K562 (cell line): ENCODE results near the gene WDR3. TPM values are rescaled to one million over a fixed set of nuclear protein-coding genes. Genes with fewer than 3 reads are reported as not detected.
A peak's percentile ranks its signal among the peaks of the same experiment; 100 is the strongest.

Experiments
- BRF1 ChIP-seq: IDR thresholded peaks from 3 replicates; pipeline ENCODE4 v1.6.1; 2011; ENCODE audit warnings: borderline replicate concordance, mild to moderate bottlenecking; ENCODE audit not compliant: insufficient read length; ENCODE audit errors: extremely low read depth
- CREB3L1 ChIP-seq: fragments of 450-650 bp; IDR thresholded peaks from 2 replicates; pipeline ENCODE4 v1.6.1; 2014; ENCODE audit warnings: low read depth, mild to moderate bottlenecking, moderate library complexity, borderline replicate concordance
- DNMT1 ChIP-seq: fragments of 450-650 bp; IDR thresholded peaks from 2 replicates; pipeline ENCODE4 v1.6.1; 2016; ENCODE audit warnings: antibody characterized with exemption, mild to moderate bottlenecking
- KAT2B ChIP-seq: IDR thresholded peaks from one replicate; pipeline ENCODE4 v1.6.1; 2012; ENCODE audit warnings: low read depth, mild to moderate bottlenecking, control low read depth, inconsistent platforms, low read length, moderate library complexity
- KDM2B ChIP-seq: fragments of 250-450 bp; sonication (Bioruptor Pico); IDR thresholded peaks from 2 replicates; pipeline ENCODE4 v1.8.0; 2021; ENCODE audit warnings: mild to moderate bottlenecking, moderate library complexity
- NBN ChIP-seq: fragments of 450-650 bp; IDR thresholded peaks from 2 replicates; pipeline ENCODE4 v1.6.1; 2016; ENCODE audit warnings: low read depth, mild to moderate bottlenecking
- RBM39 ChIP-seq: fragments of 200-400 bp; formaldehyde crosslinking; optimal IDR thresholded peaks from 2 replicates; pipeline ENCODE3; 2018; ENCODE audit warnings: low read depth, low read length
- RREB1 ChIP-seq: fragments of 250-450 bp; sonication (Bioruptor Pico); IDR thresholded peaks from 2 replicates; pipeline ENCODE4 v1.4.0; 2020
- TFAM ChIP-seq: fragments of 250-450 bp; sonication (Bioruptor Pico); conservative IDR thresholded peaks from 2 replicates; pipeline ENCODE4 v1.5.0; 2021; ENCODE audit warnings: mild to moderate bottlenecking, moderate library complexity
- ZC3H4 ChIP-seq: sonication (generic); formaldehyde crosslinking; IDR thresholded peaks from 2 replicates; pipeline ENCODE4 v1.9.0; 2021; ENCODE audit warnings: missing genetic modification reagents, borderline replicate concordance
- ZNF354B ChIP-seq: fragments of 250-450 bp; sonication (Bioruptor Pico); IDR thresholded peaks from 2 replicates; pipeline ENCODE4 v1.4.0; 2020
- ZNF407 ChIP-seq: fragments of 450-650 bp; IDR thresholded peaks from 2 replicates; pipeline ENCODE4 v1.6.1; 2016; ENCODE audit warnings: low read depth
- polyA plus RNA-seq, 8 experiments: library from polyadenylated mRNA; depleted of rRNA in 4 of 8; stranded (reverse) in 5 of 8; unstranded in 3 of 8; fragments of >200 nt; fragmentation: Nextera tagmentation in 2 of 8; fragmentation: Illumina TruSeq in 1 of 8; extraction: Ambion mirVana in 2 of 8; extraction: Trizol in 1 of 8; gene quantifications; 2 replicates each; pipeline versions ENCODE4 v1.2.1 to v1.2.3, GENCODE V29; 2011 to 2014; ENCODE audit warnings: inconsistent platforms in 1 of 8, missing spikeins in 1 of 8
- total RNA-seq, 7 experiments: library from RNA; depleted of rRNA in 6 of 7; stranded (reverse); fragments of >200 nt in 6 of 7; fragmentation: Illumina TruSeq in 2 of 7; extraction: Trizol in 2 of 7; gene quantifications; 2 replicates each; pipeline versions ENCODE4 v1.2.1 to v1.2.3, GENCODE V29; 2011 to 2021; ENCODE audit warnings: low replicate concordance in 1 of 7

The WDR3 gene
- total and polyA plus RNA-seq, 9 of the 15 experiments (the other 6 are each of a cell fraction or from before 2014, with no cell fraction given) = 40.6 to 122 (median 76.5) TPM

- TF ChIP-seq ZNF407 (no peak), BRF1 (no peak), ZC3H4 (0 out of 2 replicates have a peak, but pooled peaks have one; percentile 59), RBM39 (no peak), RREB1 (peak; percentile 38; the same call in 1 of the 2 replicates), TFAM (CRISPR knock-in tag) (no peak), KDM2B (no peak), CREB3L1 (peak; percentile 65; the same call in 1 of the 2 replicates), KAT2B (no peak), DNMT1 (no peak), ZNF354B (CRISPR knock-in tag) (no peak), NBN (no peak)
These were observed at the start of gene WDR3, which contains the start of gene GDAP2 (continued) for GRCh38 chr1:117929343-117930172.
